Measurements from ENCODE around the gene RAD18. TPM values are rescaled to one million over a fixed set of nuclear protein-coding genes. Genes with fewer than 3 reads are reported as not detected.

Gene RAD18
- total and polyA plus RNA-seq, 9 of the 15 experiments (the other 6 are each of a cell fraction or from before 2014, with no cell fraction given), result 19.2 to 49.4 (median 34.4) TPM

- peak; percentile 52 to 77; a peak in 3 of 4 replicates for TF ChIP-seq RAD21 (CRISPR knock-in tag; conservative IDR thresholded peaks at IDR 0.05 in 1 of 2, IDR thresholded peaks at IDR 0.05 in 1 of 2)
- TF ChIP-seq TFAP4 (CRISPR knock-in tag; IDR thresholded peaks at IDR 0.05; ENCODE audit: borderline replicate concordance), result peak; percentile 78; the same call in 1 of the 2 replicates
- 0 out of 2 replicates have a peak, but pooled peaks have one; percentile 41 for TF ChIP-seq SPI1 (IDR thresholded peaks at IDR 0.05; ENCODE audit: borderline replicate concordance, low read depth, low read length)
- peak; percentile 85 to 89 (median 88) for TF ChIP-seq CTCF (IDR thresholded peaks at IDR 0.05 in 2 of 3, conservative IDR thresholded peaks at IDR 0.05 in 1 of 3; ENCODE audit: insufficient read depth in 2 of 3, low read depth in 1 of 3, low read length in 3 of 3)
- no peak for TF ChIP-seq MXI1 (IDR thresholded peaks at IDR 0.05; ENCODE audit: low read depth, low read length)
- TF ChIP-seq DACH1 (IDR thresholded peaks at IDR 0.05; ENCODE audit: partially characterized antibody), result peak; percentile 60
- 0 out of 2 replicates have a peak, but pooled peaks have one; percentile 17 for TF ChIP-seq KLF16 (IDR thresholded peaks at IDR 0.05)
Measured at GRCh38 chr3:8987645-8988383, 24.5 kb upstream of the RAD18 start (continued).
